HL-60/S4 treated with retinoic acid at 250 ng/mL for 4 days and 3 days (cell line): ENCODE results near the gene AOPEP.

ENCODE experiments used
- in situ Hi-C: fragments of 300-500 bp; cut with MboI; formaldehyde crosslinking; loops from 2 replicates; pipeline ENCODE4 v1.7.0; 2022; ENCODE audit warnings: low sequenced_read_pairs

AOPEP gene

GRCh38 chr9:94909250-94909894, 182.9 kb downstream of the AOPEP start:
- in situ Hi-C loops = no loop called here

DNA sequence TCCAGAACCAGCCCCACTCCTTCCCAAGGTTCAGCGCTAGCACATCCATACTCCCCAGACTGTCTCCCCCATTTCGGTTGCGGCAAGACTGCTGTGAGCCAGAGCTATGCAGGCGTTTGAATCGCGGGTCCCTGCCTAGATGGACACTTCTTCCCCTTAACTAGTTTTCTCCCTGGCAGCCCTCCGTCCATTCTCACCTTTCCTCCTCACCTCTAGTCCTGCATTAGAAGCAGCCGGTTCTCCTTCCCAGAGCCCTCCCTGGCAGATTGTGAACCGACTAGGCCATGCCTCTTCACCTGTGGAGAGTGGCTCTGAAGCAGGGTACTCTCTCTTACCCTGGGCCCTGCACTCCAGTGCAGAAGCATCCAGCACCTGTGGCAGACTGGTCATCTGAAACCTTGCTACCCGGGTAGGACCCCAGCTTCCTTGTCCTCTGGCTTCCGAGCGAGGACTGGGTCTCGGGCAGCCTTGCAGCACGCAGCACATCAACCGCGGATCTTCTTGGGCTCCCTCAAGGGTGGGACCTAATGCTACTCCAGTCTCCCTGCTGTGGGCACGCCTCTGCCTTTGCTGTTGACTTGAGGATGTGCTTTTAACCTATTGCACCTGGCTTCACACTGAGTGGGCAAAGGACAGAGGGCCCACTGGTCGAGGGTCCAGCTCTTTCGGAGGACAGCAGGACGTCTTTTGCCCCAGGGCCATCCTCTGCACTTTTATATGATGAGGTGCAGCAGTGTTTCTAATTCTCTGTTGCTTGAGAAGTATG, 183.6 kb downstream of the AOPEP start:
- in situ Hi-C loops = no loop called here

DNA sequence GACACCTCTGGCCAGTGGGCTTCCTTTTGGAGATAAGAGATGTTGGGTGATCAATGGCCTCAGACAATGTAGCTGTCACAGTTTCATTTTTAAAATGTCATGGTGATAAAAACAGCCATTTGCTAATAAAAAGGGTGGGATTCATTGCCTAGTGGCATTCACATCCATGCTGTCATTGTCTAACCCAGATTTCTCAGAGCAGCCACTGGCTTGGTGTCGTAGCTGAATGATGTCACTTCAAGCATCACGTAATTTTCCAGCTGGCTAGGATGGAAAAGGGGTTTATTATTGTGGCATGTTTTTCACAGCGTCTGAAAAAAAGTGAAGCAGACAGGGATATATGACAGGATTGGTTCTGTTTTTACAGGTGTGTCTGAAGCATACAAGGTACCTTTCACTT, 184.7 kb downstream of the AOPEP start:
- in situ Hi-C loops = no loop called here

GRCh38 chr9:94911986-94912635, 185.6 kb downstream of the AOPEP start:
- in situ Hi-C loops = no loop called here

GRCh38 chr9:94912700-94913249, 186.3 kb downstream of the AOPEP start:
- in situ Hi-C loops = no loop called here

DNA sequence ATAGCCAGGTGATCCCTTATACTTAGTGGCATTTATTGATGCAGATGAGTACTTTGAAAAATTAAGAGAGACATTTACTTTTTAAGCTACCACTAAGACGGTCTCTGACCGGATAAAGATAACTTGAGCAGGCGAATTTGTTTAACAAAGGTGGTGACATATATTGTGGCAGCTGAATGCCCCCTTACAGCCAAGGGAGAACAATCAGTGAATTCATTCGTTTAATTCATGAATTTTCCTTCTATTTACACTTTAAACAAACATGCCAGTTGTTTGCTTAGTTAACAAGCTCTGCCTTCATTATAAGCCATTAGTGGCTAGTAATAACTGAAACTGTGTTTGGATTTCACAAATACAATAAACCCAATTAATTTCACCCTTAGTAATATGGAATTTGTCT, 187.1 kb downstream of the AOPEP start:
- in situ Hi-C loops = no loop called here

DNA sequence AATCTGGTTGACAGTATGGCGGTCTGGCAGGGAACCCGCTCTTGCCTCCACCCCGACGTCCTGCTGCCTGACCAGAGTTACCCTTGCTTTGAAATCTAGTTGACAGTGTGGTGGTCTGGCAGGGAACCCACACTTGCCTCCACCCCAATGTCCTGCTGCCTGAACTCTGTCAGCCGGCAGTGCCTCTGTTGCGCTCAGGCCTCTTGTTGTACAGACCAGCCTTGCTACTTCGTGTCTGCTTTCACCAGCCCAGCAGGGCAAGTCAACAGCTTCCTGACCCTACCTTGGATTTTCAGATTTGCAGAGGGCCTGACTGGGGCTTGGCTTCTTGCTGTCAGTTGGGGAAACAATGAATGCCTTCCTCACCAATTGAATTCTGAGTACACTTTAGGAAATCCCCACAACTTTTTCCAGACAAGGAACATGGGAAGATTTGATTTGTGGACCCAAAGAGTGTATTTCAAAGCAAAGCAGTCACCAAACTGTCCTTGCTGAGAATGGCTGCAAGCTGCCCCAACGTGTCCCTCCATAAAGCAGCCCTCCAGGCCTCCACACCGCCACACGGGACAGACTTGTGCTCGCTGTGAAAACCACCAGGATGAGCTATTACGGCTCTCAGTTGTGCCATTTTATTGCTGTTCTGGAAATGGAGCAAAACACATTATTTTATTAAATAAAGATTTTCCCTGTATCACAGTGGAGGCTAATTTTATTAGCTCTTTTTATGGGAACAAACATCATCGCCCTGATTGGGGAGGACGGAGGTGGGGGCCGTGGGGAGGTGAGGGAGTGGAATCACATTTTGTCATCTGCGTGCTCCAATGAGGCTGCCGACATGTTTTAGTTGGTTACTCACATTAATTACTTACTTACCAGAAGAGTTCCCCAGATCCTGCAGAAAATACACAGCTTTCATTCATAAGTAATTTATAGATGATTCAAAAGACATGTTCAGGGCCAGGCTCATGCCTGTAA, 189.3 kb downstream of the AOPEP start:
- in situ Hi-C loops = no loop called here

DNA sequence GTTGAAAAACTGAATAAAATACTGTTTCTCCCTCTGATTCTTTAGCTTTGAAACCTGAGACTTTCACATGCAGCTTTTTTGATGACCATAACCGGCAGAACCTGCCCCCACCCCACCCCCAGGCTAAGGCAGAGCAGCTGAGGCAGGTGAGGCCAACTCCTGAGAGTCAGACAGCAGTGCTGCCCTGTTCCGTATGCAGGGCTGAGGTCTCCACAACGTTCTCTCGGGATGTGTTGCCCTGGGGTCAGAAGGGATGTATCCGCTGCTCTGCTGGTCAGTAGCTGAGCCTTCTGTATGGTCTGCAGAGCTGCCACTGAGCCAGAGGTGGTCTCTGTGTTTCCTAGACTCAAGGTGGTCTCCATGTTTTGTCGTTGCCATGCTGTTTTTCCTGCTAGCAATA, 190.5 kb downstream of the AOPEP start:
- in situ Hi-C loops = no loop called here

GRCh38 chr9:94918038-94918753, 191.7 kb downstream of the AOPEP start:
- in situ Hi-C loops = no loop called here

- in situ Hi-C loops = no loop called here
Measured at GRCh38 chr9:94919376-94920098, 193.0 kb downstream of the AOPEP start.

DNA sequence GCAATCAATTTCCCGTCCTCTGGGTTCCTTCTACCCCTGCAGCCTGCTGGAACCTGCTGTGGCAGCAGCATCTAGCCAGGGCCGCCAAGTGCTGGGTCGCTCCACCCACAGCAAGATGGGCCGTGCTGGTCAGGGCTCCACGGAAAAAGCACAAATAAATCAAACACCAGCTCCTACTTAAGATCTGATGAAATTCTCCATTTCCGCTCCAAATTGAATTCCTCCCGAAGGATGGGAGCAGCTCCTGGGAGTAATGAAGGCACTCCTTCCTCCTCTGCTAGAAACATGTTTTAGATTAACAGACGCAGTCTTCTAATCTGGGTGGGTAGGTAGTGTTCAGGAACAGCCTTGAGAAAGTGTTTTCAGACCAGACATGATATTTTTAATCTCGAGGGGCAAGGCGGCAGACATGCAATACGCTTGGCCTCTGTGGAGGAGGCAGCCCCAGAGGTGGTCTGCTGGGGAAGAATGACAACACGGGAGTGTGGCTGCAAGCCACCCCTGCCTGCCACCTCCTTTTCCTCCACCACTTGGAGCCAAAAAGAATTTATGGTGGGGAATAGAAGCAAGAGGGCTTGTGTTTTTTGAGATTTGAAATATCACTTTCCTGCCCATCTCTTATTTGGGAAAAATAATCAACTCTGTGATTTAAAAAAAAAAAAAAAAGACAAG, 194.1 kb downstream of the AOPEP start:
- in situ Hi-C loops = no loop called here

DNA sequence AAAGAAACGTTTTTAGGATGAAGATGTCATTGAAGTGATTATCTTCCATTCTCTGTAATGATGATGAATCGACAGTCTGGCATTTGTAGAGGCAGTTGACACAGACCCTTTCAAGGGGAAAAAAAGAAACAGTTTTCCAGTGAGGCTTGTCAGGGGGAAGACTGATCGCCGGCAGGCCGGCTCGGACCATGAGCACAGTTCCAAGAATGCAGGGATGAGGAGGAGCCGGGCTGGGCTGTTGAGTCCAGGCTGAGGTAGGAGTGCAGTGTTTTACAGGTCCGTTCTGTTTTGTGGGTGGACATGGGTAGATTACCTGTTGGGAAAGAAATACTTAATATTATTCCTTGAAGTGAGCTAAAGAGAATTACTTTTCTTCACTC, 194.6 kb downstream of the AOPEP start:
- in situ Hi-C loops = no loop called here

DNA sequence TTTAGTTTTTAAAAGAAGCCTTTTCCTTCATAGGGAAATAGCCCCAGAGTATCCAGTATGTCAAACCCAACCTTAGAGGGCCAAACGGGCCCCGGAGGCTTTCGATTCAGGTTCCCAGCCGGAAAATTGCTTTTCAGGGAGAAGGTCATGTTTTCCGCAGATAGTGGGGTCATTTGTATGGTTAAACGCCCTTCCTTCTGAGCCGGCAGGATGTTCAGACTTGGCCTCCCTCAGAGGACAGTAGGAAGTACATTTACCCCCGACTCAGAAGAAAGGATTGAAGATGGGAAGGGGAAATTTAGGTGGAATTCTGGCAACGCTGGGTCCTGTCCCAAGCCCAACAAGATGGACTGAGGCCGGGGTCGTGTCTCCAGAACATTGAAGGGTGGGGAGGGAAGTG, 195.2 kb downstream of the AOPEP start:
- in situ Hi-C loops = no loop called here

DNA sequence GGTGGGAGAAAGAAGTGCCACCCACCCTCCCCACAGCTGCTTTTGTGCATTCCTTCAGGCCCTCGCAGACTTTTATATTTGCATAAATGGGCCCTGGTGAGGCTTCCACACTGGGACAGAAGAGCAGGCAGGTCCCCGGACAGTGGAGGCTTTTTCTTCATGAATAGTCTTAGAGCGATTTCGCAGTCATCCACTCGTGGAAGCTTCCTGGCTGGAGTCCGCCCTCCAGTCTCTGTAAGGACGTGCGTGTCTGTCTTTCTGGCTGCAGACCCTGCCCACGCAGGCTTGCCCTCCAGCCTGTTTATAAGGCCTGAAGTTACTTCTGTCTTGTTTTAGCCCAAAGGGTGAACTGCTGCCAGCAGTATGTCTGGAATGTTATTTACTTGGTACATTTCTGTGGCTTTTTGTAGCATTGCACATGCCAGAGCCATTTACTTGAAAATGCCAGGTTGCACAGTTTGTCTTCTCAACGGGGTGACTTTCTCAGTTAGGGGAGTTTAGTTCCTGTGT, 195.7 kb downstream of the AOPEP start:
- in situ Hi-C loops = no loop called here

DNA sequence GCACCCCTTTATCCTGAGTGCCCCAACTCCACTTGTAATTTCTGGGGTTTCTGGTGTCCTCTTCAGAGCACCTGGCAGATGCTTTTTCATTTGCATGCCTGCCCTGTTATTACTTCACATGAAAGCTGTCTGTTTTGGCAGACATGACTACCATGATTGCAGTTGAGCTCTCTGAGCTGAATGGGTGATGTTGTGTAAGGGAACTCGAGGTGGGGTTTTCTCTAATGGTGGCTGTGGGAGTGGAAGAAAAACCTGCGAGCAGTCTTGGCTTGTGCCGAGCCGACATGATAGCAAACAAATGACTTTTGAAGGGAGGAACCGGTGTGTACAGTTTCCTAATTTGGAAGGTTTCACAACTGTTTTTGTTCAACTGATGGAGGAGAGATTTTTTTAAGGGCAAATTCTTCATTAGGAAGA, 196.2 kb downstream of the AOPEP start:
- in situ Hi-C loops = no loop called here

GRCh38 chr9:94923326-94924089, 197.0 kb downstream of the AOPEP start:
- in situ Hi-C loops = no loop called here

- in situ Hi-C loops = no loop called here
Measured at GRCh38 chr9:94925751-94926430, 199.4 kb downstream of the AOPEP start.
